Brain microvascular endothelial cell (primary cell): ENCODE data around the gene KYAT1.
A peak's percentile ranks its signal among the peaks of the same experiment; 100 is the strongest.

Source experiments
- DNase-seq: peaks from one replicate; pipeline ENCODE4 v3.0.0-alpha.2; 2020
- H3K27ac ChIP-seq: fragments of 250-450 bp; sonication (Bioruptor Pico); 2 replicates; pipeline ENCODE4 v1.5.1; 2020; ENCODE audit warnings: mild to moderate bottlenecking, moderate library complexity
- H3K27me3 ChIP-seq: fragments of 250-450 bp; sonication (Bioruptor Pico); replicated peaks from 2 replicates; pipeline ENCODE4 v1.5.1; 2020; ENCODE audit warnings: mild to moderate bottlenecking
- H3K36me3 ChIP-seq: fragments of 250-450 bp; sonication (Bioruptor Pico); replicated peaks from 2 replicates; pipeline ENCODE4 v1.5.1; 2020; ENCODE audit warnings: mild to moderate bottlenecking
- H3K4me3 ChIP-seq: 2 replicates; pipeline ENCODE4 v1.5.1; 2011; ENCODE audit warnings: low read depth, mild to moderate bottlenecking, control low read depth, low read length, moderate library complexity
- in situ Hi-C: cut with HindIII; loops from 2 replicates; pipeline ENCODE4 v1.10.0; 2017; ENCODE audit warnings: low sequenced_read_pairs, low pct_ligation_motif_present
- TF ChIP-seq, protein P1 (sequence below): IDR thresholded peaks from 2 replicates; pipeline ENCODE4 v1.5.1; 2011; ENCODE audit warnings: low read depth, mild to moderate bottlenecking, moderate library complexity, low read length, control low read depth, inconsistent platforms; ENCODE audit errors: missing control alignments

The KYAT1 gene

DNA sequence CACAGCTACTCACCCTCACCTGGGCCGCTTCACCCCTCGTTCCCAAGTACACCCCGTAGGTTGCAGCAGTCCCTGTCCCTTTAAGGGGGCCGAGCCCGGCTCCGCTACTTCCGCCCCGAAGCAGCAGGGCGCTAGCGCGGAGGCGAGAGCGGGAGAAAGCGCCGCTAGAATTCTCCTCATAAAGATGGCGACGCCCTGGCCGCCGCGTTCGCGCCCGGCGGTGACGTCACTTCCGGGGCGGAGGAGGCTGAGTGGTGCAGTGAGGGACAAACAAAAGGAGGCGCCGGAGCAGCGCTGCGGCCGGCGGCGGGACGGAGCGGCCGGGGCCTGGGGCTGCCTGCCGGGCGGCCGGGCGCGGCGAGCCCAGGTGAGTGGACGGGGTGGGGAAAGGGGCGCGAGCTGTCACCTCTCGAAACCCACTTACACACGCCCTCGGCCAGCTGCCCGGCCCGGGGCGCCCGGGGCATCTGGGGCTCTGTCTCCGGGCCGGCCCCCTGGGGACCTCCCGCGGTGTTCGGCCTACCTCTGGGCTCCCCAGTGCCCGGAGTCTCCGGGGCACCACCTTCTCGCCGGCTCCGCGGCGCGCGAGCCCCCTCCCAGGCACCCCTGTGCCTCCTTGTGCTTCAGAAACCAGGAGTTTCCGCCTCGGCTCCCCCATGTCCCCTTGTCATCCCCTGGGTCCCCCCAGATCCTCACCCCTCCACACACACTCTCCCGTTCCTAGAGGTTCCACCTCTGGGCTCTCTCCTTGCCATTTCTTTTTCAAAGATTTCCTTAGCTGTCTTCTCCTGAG, at the start of gene KYAT1, which contains the start of gene LRRC8A:
Gene KYAT1 (minus strand): TSS at position 67 of the 793 bp plus-strand sequence. CDS start 36,545 bp downstream, outside the sequence.
Gene LRRC8A (plus strand): TSS at position 250 of the 793 bp plus-strand sequence. CDS start 25,032 bp downstream, outside the sequence.
- peak; percentile 93 for DNase-seq

DNA sequence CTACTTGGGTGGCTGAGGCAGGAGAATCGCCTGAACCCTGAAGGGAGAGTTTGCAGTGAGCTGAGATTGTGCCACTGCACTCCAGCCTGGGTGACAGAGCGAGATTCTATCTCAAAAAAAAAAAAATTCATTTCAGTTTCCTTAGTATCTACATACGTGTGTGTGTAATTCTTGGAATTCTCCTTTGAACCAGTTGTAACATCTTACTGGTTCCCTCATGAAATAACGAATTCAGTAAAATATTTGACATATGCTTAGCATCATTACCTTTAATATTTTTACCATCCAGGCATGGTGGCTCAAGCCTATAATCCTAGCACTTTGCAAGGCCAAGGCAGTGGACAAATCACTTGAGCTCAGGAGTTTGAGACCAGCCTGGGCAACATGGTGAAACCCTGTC, 47.8 kb upstream of the KYAT1 start:
- DNase-seq: no peak
- TF ChIP-seq, protein P1, sequence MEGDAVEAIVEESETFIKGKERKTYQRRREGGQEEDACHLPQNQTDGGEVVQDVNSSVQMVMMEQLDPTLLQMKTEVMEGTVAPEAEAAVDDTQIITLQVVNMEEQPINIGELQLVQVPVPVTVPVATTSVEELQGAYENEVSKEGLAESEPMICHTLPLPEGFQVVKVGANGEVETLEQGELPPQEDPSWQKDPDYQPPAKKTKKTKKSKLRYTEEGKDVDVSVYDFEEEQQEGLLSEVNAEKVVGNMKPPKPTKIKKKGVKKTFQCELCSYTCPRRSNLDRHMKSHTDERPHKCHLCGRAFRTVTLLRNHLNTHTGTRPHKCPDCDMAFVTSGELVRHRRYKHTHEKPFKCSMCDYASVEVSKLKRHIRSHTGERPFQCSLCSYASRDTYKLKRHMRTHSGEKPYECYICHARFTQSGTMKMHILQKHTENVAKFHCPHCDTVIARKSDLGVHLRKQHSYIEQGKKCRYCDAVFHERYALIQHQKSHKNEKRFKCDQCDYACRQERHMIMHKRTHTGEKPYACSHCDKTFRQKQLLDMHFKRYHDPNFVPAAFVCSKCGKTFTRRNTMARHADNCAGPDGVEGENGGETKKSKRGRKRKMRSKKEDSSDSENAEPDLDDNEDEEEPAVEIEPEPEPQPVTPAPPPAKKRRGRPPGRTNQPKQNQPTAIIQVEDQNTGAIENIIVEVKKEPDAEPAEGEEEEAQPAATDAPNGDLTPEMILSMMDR: no peak
- Histone ChIP-seq H3K27ac (no peak overlapping the region), H3K27me3 (no peaks in the 10 kb centered on the region), H3K36me3 (no peaks in the 10 kb centered on the region), H3K4me3 (no peak overlapping the region)
- in situ Hi-C loops: no loop called here

More for the DNA sequence above, at the start of gene KYAT1, which contains the start of gene LRRC8A:
- TF ChIP-seq, protein P1: no peak
- peaks cover 15% of the 10 kb centered on the region for H3K36me3 ChIP-seq
- in situ Hi-C loops: no loop called here
- no peaks in the 10 kb centered on the region for H3K27me3 ChIP-seq
- H3K27ac ChIP-seq: peak within 1 kb of the TSS; percentile 69
- H3K4me3 ChIP-seq: peak within 1 kb of the TSS; percentile 93

DNA sequence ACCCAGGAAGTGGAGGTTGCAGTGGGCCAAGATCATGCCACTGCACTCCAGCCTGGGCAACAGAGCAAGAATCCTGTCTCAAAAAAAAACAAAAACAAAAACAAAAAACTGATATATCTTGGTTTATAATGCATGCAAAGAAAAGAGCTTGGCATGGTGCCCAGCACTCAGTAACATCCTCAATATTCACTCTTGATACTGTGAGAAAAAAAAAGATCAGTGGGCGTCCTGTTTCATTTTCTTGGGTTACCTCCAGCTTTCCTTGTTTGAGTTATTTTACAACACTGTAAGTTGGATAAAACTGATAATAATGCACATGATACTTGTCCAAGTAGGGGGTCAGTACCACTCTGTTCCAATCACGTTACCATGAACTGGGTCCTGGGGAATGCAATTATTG, 46.9 kb upstream of the KYAT1 start:
- TF ChIP-seq, protein P1: no peak
- Histone ChIP-seq H3K4me3 (no peak overlapping the region), H3K36me3 (no peaks in the 10 kb centered on the region), H3K27me3 (no peaks in the 10 kb centered on the region), H3K27ac (no peak overlapping the region)
- DNase-seq: no peak
- in situ Hi-C loops: no loop called here

DNA sequence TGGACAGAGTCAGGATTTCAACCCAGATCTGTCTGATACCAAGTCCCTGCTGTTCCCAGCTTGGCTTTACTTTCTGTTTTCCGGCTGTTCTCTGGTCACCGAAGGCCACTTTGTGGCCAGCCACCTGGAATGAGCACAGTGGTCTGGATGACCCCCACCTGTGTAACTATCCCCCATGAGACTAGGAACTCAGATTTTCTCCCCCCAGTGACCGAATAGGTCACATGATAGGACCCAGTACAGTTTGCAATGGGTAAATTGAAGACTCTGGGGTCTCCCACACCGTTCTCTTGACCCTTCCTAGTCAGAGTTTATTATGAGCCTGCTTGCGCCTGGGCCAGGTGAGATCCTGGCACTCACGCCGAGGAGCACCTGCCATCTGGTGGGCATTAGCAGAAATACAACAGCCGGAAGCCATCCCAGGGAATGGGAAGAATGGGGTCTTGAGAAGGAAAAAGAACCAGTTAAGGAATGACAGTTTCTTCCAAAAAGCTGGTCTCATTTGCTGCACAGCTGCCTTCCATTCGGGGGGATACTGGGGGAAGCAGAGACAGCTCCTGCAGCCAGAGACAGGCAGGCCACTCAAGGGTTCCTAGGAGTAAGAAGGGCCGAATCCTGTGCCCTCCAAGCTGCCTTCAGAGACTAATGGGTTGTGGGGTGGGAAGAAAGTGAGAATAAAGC, 46.1 kb upstream of the KYAT1 start:
- TF ChIP-seq, protein P1: peak; percentile 93
- H3K27me3 ChIP-seq: no peaks in the 10 kb centered on the region
- no peaks in the 10 kb centered on the region for H3K36me3 ChIP-seq
- H3K4me3 ChIP-seq: no peak overlapping the region
- peak; percentile 27 for DNase-seq
- no peak overlapping the region for H3K27ac ChIP-seq
- in situ Hi-C loops: no loop called here

DNA sequence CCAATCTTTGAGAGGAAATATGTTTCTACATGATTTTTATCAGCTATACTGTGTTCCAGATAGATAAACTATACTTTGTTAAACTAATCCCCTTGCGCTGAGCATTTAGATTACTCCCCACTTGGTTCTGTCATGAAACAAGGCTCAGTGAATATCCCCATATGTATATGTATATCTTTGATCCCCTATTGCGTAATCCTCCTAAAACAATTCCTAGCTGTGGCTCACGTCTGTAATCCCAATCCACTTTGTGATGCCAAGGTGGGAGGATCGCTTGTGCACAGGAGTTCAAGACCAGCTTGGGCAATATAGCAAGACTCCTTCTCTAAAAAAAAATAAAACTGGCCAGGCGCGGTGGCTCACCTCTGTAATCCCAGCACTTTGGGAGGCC, 41.7 kb upstream of the KYAT1 start:
- in situ Hi-C loops: no loop called here

More for the DNA sequence above, 41.7 kb upstream of the KYAT1 start:
- H3K4me3 ChIP-seq: no peak overlapping the region
- H3K27me3 ChIP-seq: no peaks in the 10 kb centered on the region
- H3K27ac ChIP-seq: no peak overlapping the region
- H3K36me3 ChIP-seq: no peaks in the 10 kb centered on the region
- DNase-seq: no peak
- TF ChIP-seq, protein P1: no peak
